OCI-LY7 (cell line): ENCODE measurements around the gene PTPN14. TPM values are rescaled to one million over a fixed set of nuclear protein-coding genes. Genes with fewer than 3 reads are reported as not detected.

Experiments used
- BruUV-seq: library from RNA; stranded (reverse); fragments of 400-500 nt; replicated peaks from 2 replicates; lab custom pipeline; 2021; lab: Mats Ljungman, UMichigan
- CTCF ChIA-PET: fragments of 300-600 bp; sonication (Branson Sonifier 250); formaldehyde crosslinking; loops from one replicate; lab custom pipeline; 2022; ENCODE audit warnings: antibody characterized with exemption; ENCODE audit not compliant: unreplicated experiment; lab: Charles Lee
- POLR2A ChIA-PET: fragments of 300-600 bp; sonication (Branson Sonifier 250); formaldehyde crosslinking; loops from one replicate; lab custom pipeline; 2022; ENCODE audit warnings: antibody characterized with exemption; lab: Charles Lee
- DNase-seq: peaks from one replicate; pipeline ENCODE4 v3.0.0-alpha.2; 2015; ENCODE audit warnings: low spot score
- H2AFZ ChIP-seq: fragments of 200-600 bp; sonication (generic), shearing (Covaris generic); 2 replicates; pipeline ENCODE4 v1.6.1; 2014; ENCODE audit warnings: mild to moderate bottlenecking, antibody characterized with exemption, low read length, moderate library complexity
- H3K27ac ChIP-seq: fragments of 200-600 bp; sonication (generic); 2 replicates; pipeline ENCODE4 v1.5.1; 2014; ENCODE audit warnings: mixed run types, low read depth, mild to moderate bottlenecking, moderate library complexity, low read length, inconsistent platforms; ENCODE audit not compliant: poor library complexity, severe bottlenecking
- H3K36me3 ChIP-seq: fragments of 200-600 bp; sonication (generic); 2 replicates; pipeline ENCODE4 v1.6.1; 2014; ENCODE audit warnings: mild to moderate bottlenecking, antibody characterized with exemption, low read length, moderate library complexity, mixed read lengths; ENCODE audit not compliant: insufficient read depth
- H3K4me1 ChIP-seq: fragments of 200-600 bp; sonication (generic); 2 replicates; pipeline ENCODE4 v1.5.1; 2014; ENCODE audit warnings: mild to moderate bottlenecking, low read length; ENCODE audit not compliant: insufficient read depth, poor library complexity, severe bottlenecking
- H3K4me2 ChIP-seq: fragments of 200-600 bp; sonication (generic); 2 replicates; pipeline ENCODE4 v1.6.1; 2014; ENCODE audit warnings: mild to moderate bottlenecking, low read length
- H3K4me3 ChIP-seq: fragments of 200-600 bp; sonication (generic); 2 replicates; pipeline ENCODE4 v1.5.1; 2014; ENCODE audit warnings: mild to moderate bottlenecking, low read depth, low read length; ENCODE audit not compliant: poor library complexity, severe bottlenecking
- H3K79me2 ChIP-seq: fragments of 200-600 bp; sonication (generic); 2 replicates; pipeline ENCODE4 v1.6.1; 2016; ENCODE audit warnings: low read depth, mild to moderate bottlenecking, low read length, moderate library complexity, mixed read lengths; ENCODE audit not compliant: insufficient read depth
- H3K9me2 ChIP-seq: fragments of 200-600 bp; sonication (generic); 2 replicates; pipeline ENCODE4 v1.6.1; 2016; ENCODE audit warnings: mild to moderate bottlenecking, low read length, mixed read lengths; ENCODE audit not compliant: insufficient read depth
- H3K9me3 ChIP-seq: fragments of 200-600 bp; sonication (generic); 2 replicates; pipeline ENCODE4 v1.6.1; 2014; ENCODE audit warnings: mild to moderate bottlenecking, mixed run types, low read length, mixed read lengths
- H4K20me1 ChIP-seq: fragments of 200-600 bp; sonication (generic); 2 replicates; pipeline ENCODE4 v1.6.1; 2014; ENCODE audit warnings: mild to moderate bottlenecking, antibody characterized with exemption, low read length, moderate library complexity, mixed read lengths; ENCODE audit not compliant: insufficient read depth
- CTCF ChIP-seq: fragments of 200-600 bp; sonication (generic); conservative IDR thresholded peaks from 2 replicates; pipeline ENCODE4 v1.5.1; 2014; ENCODE audit warnings: mild to moderate bottlenecking, antibody characterized with exemption, low read length, moderate library complexity, mixed read lengths
- EZH2phosphoT487 ChIP-seq: fragments of 200-600 bp; sonication (generic); IDR thresholded peaks from 2 replicates; pipeline ENCODE4 v1.6.1; 2018; ENCODE audit warnings: low read depth, borderline replicate concordance, mild to moderate bottlenecking, mixed run types, antibody characterized with exemption, low read length, moderate library complexity, mixed read lengths
- intact Hi-C: fragments of 100-400 bp; cut with micrococcal nuclease; formaldehyde crosslinking; loops from one replicate; pipeline ENCODE4 v1.10.0; 2022; ENCODE audit not compliant: unreplicated experiment
- total RNA-seq, 2 experiments: library from RNA; depleted of rRNA in 1 of 2; stranded (reverse); fragments of >200 nt in 1 of 2; shearing (Covaris generic) in 1 of 2; gene quantifications; 2 replicates each; pipeline ENCODE4 v1.2.3, GENCODE V29; 2014 to 2022

PTPN14 gene
- total RNA-seq, 2 experiments from 2014 or later: not detected

- ChIA-PET CTCF (no interaction called here), POLR2A (interaction anchor here (0.6 kb wide), 1 partner anchor 10 kb away, joined by 3 read pairs; no protein-coding TSS in a partner anchor)
- DNase-seq: no peak
- Histone ChIP-seq H3K4me1 (no peaks in the 10 kb centered on the region), H3K79me2 (no peaks in the 10 kb centered on the region), H3K4me2 (no peak overlapping the region), H3K27ac (no peak overlapping the region), H4K20me1 (no peaks in the 10 kb centered on the region), H3K4me3 (no peak overlapping the region), H3K9me2 (no peaks in the 10 kb centered on the region), H3K36me3 (no peaks in the 10 kb centered on the region), H3K9me3 (no peaks in the 10 kb centered on the region), H2AFZ (no peak overlapping the region)
- BruUV-seq: no TSS peak
- TF ChIP-seq EZH2phosphoT487 (no peak), CTCF (no peak)
- intact Hi-C loops: no loop called here
These were observed 44.4 kb downstream of the PTPN14 start for GRCh38 chr1:214506972-214507431.

GRCh38 chr1:214505134-214505533, 46.3 kb downstream of the PTPN14 start:
- ChIA-PET POLR2A (no interaction called here), CTCF (no interaction called here)
- Histone ChIP-seq H3K9me2 (no peaks in the 10 kb centered on the region), H3K4me2 (no peak overlapping the region), H3K79me2 (no peaks in the 10 kb centered on the region), H3K9me3 (no peaks in the 10 kb centered on the region), H3K36me3 (no peaks in the 10 kb centered on the region), H2AFZ (no peak overlapping the region), H3K4me3 (no peak overlapping the region), H3K27ac (no peak overlapping the region), H3K4me1 (no peaks in the 10 kb centered on the region), H4K20me1 (no peaks in the 10 kb centered on the region)
- TF ChIP-seq EZH2phosphoT487: no peak
- no peak for TF ChIP-seq CTCF
- DNase-seq: no peak
- intact Hi-C loops: no loop called here
- BruUV-seq: no TSS peak

GRCh38 chr1:214504330-214504729, 47.1 kb downstream of the PTPN14 start:
- no TSS peak for BruUV-seq
- Histone ChIP-seq H3K36me3 (no peaks in the 10 kb centered on the region), H3K9me3 (no peaks in the 10 kb centered on the region), H4K20me1 (no peaks in the 10 kb centered on the region), H3K4me1 (no peaks in the 10 kb centered on the region), H3K79me2 (no peaks in the 10 kb centered on the region), H3K4me3 (no peak overlapping the region), H3K4me2 (no peak overlapping the region), H2AFZ (no peak overlapping the region), H3K9me2 (no peaks in the 10 kb centered on the region), H3K27ac (no peak overlapping the region)
- POLR2A ChIA-PET: no interaction called here
- CTCF ChIA-PET: no interaction called here
- no peak for DNase-seq
- intact Hi-C loops: no loop called here
- no peak for TF ChIP-seq EZH2phosphoT487
